SIG-M5 treated with dmso at 0.1 percent for 504 hours (cell line): ENCODE results near the gene KCNIP3.

Source experiments
- DNase-seq: peaks from one replicate; lab custom pipeline; 2025; ENCODE audit not compliant: unreplicated experiment; lab: John Stamatoyannopoulos, UW

Gene KCNIP3

GRCh38 chr2:95294579-95295250 is 2.4 kb upstream of the KCNIP3 start:
- no peak for DNase-seq

- no peak for DNase-seq
Observed at GRCh38 chr2:95295376-95295775, 1.8 kb upstream of the KCNIP3 start.

GRCh38 chr2:95296011-95296410 is 1.1 kb upstream of the KCNIP3 start:
- no peak for DNase-seq

GRCh38 chr2:95297639-95298395 is 670 bp downstream of the KCNIP3 start:
- no peak for DNase-seq

GRCh38 chr2:95298486-95299111 is 1.5 kb downstream of the KCNIP3 start:
- DNase-seq: no peak

GRCh38 chr2:95299961-95300360 is 2.8 kb downstream of the KCNIP3 start:
- DNase-seq: no peak

- no peak for DNase-seq
Observed at GRCh38 chr2:95300450-95300849, 3.3 kb downstream of the KCNIP3 start.

- no peak for DNase-seq
Observed at GRCh38 chr2:95301186-95301585, 4.0 kb downstream of the KCNIP3 start.

GRCh38 chr2:95301876-95302641 is 4.9 kb downstream of the KCNIP3 start:
- no peak for DNase-seq

GRCh38 chr2:95303191-95303919 is 6.2 kb downstream of the KCNIP3 start:
- DNase-seq: no peak

- DNase-seq: no peak
Observed at GRCh38 chr2:95305380-95306061, 8.4 kb downstream of the KCNIP3 start.

- no peak for DNase-seq
Observed at GRCh38 chr2:95306336-95306895, 9.3 kb downstream of the KCNIP3 start.

- DNase-seq: no peak
Observed at GRCh38 chr2:95307036-95307435, 9.9 kb downstream of the KCNIP3 start.

GRCh38 chr2:95307878-95308277 is 10.7 kb downstream of the KCNIP3 start:
- DNase-seq: no peak

- DNase-seq: no peak
Observed at GRCh38 chr2:95308426-95308990, 11.4 kb downstream of the KCNIP3 start.

- no peak for DNase-seq
Observed at GRCh38 chr2:95309599-95309998, 12.5 kb downstream of the KCNIP3 start.

- DNase-seq: no peak
Observed at GRCh38 chr2:95310216-95310615, 13.1 kb downstream of the KCNIP3 start.

GRCh38 chr2:95310651-95311050 is 13.5 kb downstream of the KCNIP3 start:
- DNase-seq: no peak

GRCh38 chr2:95311815-95312542 is 14.8 kb downstream of the KCNIP3 start:
- DNase-seq: no peak
